HEK293T (cell line): ENCODE data around the gene KIAA1755.

Experiments used
- CTCF ChIA-PET: fragments of 350-600 bp; formaldehyde crosslinking; extraction: SDS; loops from one replicate; lab custom pipeline; 2021; ENCODE audit warnings: antibody characterized with exemption, inconsistent platforms; lab: Yijun Ruan, JAX
- POLR2A ChIA-PET: fragments of 350-600 bp; formaldehyde crosslinking; extraction: SDS; loops from one replicate; lab custom pipeline; 2020; ENCODE audit warnings: antibody characterized with exemption, inconsistent platforms; lab: Yijun Ruan, JAX
- DNase-seq: peaks from one replicate; pipeline ENCODE4 v3.0.0; 2012; ENCODE audit warnings: mixed read lengths; ENCODE audit errors: extremely low spot score
- ARNT ChIP-seq: fragments of 450-650 bp; IDR thresholded peaks from 2 replicates; pipeline ENCODE4 v1.6.1; 2017; ENCODE audit warnings: mild to moderate bottlenecking
- BHLHE40 ChIP-seq: fragments of 450-650 bp; IDR thresholded peaks from 2 replicates; pipeline ENCODE4 v1.6.1; 2016; ENCODE audit warnings: mild to moderate bottlenecking, moderate library complexity, borderline replicate concordance
- CTBP1 ChIP-seq: fragments of 450-650 bp; IDR thresholded peaks from 2 replicates; pipeline ENCODE4 v1.6.1; 2016; ENCODE audit warnings: borderline replicate concordance
- ELF4 ChIP-seq: fragments of 450-650 bp; IDR thresholded peaks from 2 replicates; pipeline ENCODE4 v1.6.1; 2017; ENCODE audit warnings: antibody characterized with exemption
- FOXA1 ChIP-seq: fragments of 450-650 bp; IDR thresholded peaks from 2 replicates; pipeline ENCODE4 v1.6.1; 2016; ENCODE audit warnings: mild to moderate bottlenecking
- FOXK2 ChIP-seq: fragments of 450-650 bp; IDR thresholded peaks from 2 replicates; pipeline ENCODE4 v1.6.1; 2016; ENCODE audit warnings: mild to moderate bottlenecking
- FOXM1 ChIP-seq: fragments of 450-650 bp; IDR thresholded peaks from 2 replicates; pipeline ENCODE4 v1.6.1; 2017; ENCODE audit warnings: mild to moderate bottlenecking, borderline replicate concordance
- HDGF ChIP-seq: fragments of 450-650 bp; IDR thresholded peaks from 2 replicates; pipeline ENCODE4 v1.6.1; 2017; ENCODE audit warnings: antibody characterized with exemption, borderline replicate concordance
- L3MBTL2 ChIP-seq: fragments of 450-650 bp; conservative IDR thresholded peaks from 2 replicates; pipeline ENCODE4 v1.6.1; 2016; ENCODE audit warnings: mild to moderate bottlenecking
- LEF1 ChIP-seq: fragments of 450-650 bp; IDR thresholded peaks from 2 replicates; pipeline ENCODE4 v1.6.1; 2017; ENCODE audit warnings: mild to moderate bottlenecking, borderline replicate concordance
- NFRKB ChIP-seq: fragments of 450-650 bp; IDR thresholded peaks from 2 replicates; pipeline ENCODE4 v1.6.1; 2016; ENCODE audit warnings: mild to moderate bottlenecking, moderate library complexity
- PKNOX1 ChIP-seq: fragments of 450-650 bp; IDR thresholded peaks from 2 replicates; pipeline ENCODE4 v1.6.1; 2016
- SP1 ChIP-seq: fragments of 450-650 bp; IDR thresholded peaks from 2 replicates; pipeline ENCODE4 v1.6.1; 2017
- SUZ12 ChIP-seq: fragments of 450-650 bp; IDR thresholded peaks from 2 replicates; pipeline ENCODE4 v1.6.1; 2016; ENCODE audit warnings: mild to moderate bottlenecking
- TARDBP ChIP-seq: fragments of 450-650 bp; IDR thresholded peaks from 2 replicates; pipeline ENCODE4 v1.6.1; 2016
- ZNF384 ChIP-seq: fragments of 450-650 bp; IDR thresholded peaks from 2 replicates; pipeline ENCODE4 v1.6.1; 2016

KIAA1755 gene

DNA sequence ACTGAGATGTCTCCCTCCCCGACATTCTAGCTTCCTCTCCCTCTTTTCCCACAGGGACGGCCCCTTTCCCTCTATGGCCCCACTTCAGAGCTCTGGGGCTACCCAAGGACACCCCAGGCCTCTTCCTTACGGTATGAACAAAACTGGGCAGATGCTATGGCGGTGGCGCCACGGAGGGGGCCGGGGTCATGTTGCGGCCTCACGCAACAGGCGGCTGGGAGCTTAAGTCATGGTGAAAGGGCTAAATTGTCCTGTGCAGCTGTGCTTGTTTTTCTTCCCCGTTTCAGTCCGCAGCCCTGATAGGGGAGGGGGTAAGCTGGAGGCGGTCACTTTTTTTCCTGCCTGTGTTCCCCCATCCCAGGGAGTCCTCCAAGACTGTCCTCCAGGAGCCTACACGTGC is 17.6 kb upstream of the KIAA1755 start:
- ChIA-PET POLR2A (no interaction called here), CTCF (interaction anchor here (0.6 kb wide), 1 partner anchor 296 kb away, joined by 3 read pairs; no protein-coding TSS in a partner anchor)
- no peak for DNase-seq
- no peak for TF ChIP-seq CTBP1
- TF ChIP-seq BHLHE40, result no peak
- no peak for TF ChIP-seq FOXA1
- TF ChIP-seq NFRKB, result no peak
- no peak for TF ChIP-seq ARNT
- no peak for TF ChIP-seq HDGF
- no peak for TF ChIP-seq ZNF384
- TF ChIP-seq ELF4, result no peak
- TF ChIP-seq LEF1, result no peak
- no peak for TF ChIP-seq SP1
- no peak for TF ChIP-seq FOXM1
- no peak for TF ChIP-seq SUZ12
- no peak for TF ChIP-seq L3MBTL2
- TF ChIP-seq FOXK2, result no peak

DNA sequence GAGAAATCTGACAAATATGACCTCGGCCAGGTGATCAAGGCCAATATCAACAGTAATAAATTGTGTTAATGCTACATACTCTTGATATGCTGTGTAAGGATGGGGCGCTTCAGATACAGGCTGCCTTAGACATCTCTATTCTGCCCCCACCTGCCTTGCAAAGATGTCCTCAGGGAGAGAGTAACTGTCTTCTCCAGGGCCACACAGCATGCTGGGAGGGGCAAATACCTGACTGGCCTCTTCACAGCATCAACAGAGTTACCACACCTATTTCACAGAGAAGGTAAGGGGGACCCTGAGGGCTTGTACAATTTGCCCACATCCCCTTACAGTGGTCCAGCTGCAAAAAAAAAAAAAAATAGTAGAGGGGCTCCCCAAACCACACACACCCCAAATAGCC is 17.2 kb upstream of the KIAA1755 start:
- ChIA-PET CTCF (interaction anchor here (0.6 kb wide), 1 partner anchor 296 kb away, joined by 3 read pairs; no protein-coding TSS in a partner anchor), POLR2A (no interaction called here)
- no peak for DNase-seq
- TF ChIP-seq ZNF384 (no peak), NFRKB (no peak), SUZ12 (no peak), TARDBP (no peak), HDGF (no peak), FOXA1 (no peak), CTBP1 (no peak)

DNA sequence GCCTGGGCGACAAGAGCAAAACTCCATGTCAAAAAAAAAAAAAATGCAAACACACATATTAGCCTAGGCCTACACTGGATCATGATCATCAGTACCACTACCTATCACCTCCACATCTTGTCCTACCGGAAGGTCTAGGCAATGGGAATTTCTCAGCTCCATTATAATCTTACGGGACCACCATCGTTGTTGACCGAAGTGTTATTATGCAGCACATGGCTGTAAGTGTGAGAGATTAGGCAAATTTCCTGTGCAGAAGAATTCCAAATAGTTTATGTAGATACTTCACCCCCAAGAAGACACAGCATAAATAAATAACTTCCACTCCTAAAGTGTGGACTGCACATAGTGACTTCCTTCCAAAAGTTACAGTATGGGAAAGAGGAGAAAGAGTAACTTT is 16.8 kb upstream of the KIAA1755 start:
- ChIA-PET CTCF (interaction anchor here (1.2 kb wide), 1 partner anchor 56 kb away, joined by 3 read pairs; no protein-coding TSS in a partner anchor), POLR2A (no interaction called here)
- TF ChIP-seq ZNF384, result no peak
- TF ChIP-seq CTBP1, result no peak
- no peak for TF ChIP-seq L3MBTL2
- no peak for TF ChIP-seq LEF1
- no peak for TF ChIP-seq NFRKB
- TF ChIP-seq SUZ12, result no peak
- TF ChIP-seq BHLHE40, result no peak
- DNase-seq, result no peak

DNA sequence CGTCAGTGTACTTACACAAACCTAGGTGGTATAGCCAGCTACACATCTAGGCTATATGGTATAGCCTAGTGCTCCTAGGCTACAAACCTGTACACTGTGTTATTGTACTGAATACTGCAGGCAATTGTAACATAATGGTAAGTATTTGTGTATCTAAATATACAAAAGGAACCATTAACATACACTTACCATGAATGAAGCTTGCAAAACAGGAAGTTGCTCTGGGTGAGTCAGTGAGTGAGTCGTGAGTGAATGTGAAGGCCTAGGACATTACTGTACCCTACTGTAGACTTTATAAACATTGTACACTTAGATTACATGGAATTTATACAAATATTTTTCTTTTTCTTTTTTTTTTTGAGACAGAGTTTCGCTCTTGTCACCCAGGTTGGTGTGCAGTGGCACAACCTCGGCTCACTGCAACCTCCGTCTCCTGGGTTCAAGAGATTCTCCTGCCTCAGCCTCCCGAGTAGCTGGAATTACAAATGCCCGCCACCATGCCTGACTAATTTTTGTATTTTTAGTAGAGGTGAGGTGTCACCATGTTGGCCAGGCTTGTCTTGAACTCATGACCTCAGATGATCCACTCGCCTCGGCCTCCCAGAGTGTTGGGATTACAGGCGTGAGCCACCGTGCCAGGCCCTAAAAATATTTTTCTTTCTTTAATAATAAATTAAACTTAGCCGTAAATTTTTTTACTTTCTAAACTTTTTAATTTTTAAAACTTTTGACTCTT is 15.4 kb upstream of the KIAA1755 start:
- ChIA-PET CTCF (interaction anchor here (1.2 kb wide), 1 partner anchor 54 kb away, joined by 3 read pairs; no protein-coding TSS in a partner anchor), POLR2A (no interaction called here)
- DNase-seq, result no peak
- TF ChIP-seq ARNT, result no peak
- TF ChIP-seq NFRKB, result no peak
- TF ChIP-seq L3MBTL2, result no peak
- TF ChIP-seq SP1, result no peak
- no peak for TF ChIP-seq BHLHE40
- no peak for TF ChIP-seq ELF4
- no peak for TF ChIP-seq PKNOX1

DNA sequence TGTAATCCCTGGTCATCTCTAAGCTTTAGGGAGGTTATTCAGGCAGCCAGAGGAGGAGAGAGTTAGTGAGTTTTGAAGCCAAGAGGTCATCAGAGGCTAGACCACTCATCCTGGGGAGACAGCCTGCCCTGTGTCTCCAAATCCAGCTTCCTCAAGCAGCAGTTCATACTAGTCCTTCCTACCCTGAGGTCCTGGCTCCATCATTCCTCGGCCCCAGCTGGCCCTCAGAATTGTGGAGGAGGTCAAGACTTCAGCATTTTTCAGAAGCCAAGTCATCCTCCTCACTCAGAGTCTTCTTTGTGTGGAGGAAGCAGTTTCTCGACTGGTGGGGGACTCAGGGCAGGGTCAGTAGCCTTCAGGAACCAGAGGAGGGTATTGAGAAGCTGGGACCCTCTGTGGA is 12.4 kb upstream of the KIAA1755 start:
- TF ChIP-seq FOXM1 (no peak), PKNOX1 (no peak), NFRKB (no peak), ARNT (no peak), CTBP1 (no peak), SP1 (no peak), ZNF384 (no peak)
- no peak for DNase-seq
- POLR2A ChIA-PET, result no interaction called here
- CTCF ChIA-PET, result no interaction called here

DNA sequence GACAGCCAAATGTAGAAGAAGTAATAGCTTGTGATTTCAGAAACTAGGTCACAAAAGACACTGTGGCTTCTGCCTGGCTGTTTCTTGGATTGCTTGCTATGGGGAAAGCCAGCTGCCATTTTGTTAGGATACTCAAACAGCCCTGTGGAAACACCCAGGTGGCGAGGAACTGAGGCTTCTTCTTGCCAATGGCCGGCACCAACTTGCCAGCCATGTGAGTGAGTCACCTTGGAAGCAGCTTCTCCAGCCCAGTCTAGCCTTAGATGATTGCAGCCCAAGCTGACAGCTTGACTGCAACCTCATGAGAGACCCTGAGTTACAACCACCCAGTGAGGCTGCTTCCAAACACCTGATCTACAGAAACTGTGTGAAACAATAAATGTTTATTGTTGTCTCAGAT is 11.9 kb upstream of the KIAA1755 start:
- ChIA-PET POLR2A (no interaction called here), CTCF (no interaction called here)
- TF ChIP-seq HDGF (no peak), ARNT (no peak), FOXM1 (no peak), PKNOX1 (no peak), NFRKB (no peak), SUZ12 (no peak), ELF4 (no peak), FOXA1 (no peak), L3MBTL2 (no peak), TARDBP (no peak), FOXK2 (no peak), BHLHE40 (no peak)
- no peak for DNase-seq

DNA sequence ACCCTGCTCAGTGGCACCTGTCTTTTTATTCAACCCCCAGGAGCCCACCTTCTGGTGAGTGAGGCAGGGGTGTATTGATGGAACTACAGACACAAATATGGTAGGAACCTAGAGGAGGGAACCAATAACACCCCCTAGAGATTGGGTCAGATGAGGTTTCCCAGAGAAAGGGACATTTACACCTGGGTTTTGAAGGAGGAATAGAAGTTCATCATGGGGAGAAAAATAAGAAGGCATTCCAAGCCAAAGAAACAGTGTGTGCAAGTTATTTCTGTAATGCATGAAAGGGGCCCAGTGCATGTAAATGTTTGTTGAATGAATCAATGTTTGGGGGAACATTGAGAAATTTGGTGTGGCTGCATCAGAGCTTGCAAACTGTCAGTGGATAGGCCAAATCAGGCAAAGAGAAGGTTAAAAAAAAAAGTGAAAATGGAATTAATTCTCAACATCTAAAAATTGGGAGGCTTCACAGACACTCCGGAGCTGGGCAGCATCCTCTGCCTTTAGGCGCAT is 11.1 kb upstream of the KIAA1755 start:
- POLR2A ChIA-PET, result no interaction called here
- DNase-seq, result no peak
- TF ChIP-seq CTBP1 (no peak), FOXK2 (no peak), HDGF (no peak), FOXM1 (no peak), PKNOX1 (no peak), ARNT (no peak), NFRKB (no peak), LEF1 (no peak), BHLHE40 (no peak), SUZ12 (no peak), FOXA1 (no peak), SP1 (no peak), L3MBTL2 (no peak), ZNF384 (no peak), ELF4 (no peak), TARDBP (no peak)
- CTCF ChIA-PET, result no interaction called here
